Right lung (tissue), 5 donors: Measurements from ENCODE around the gene TANGO6. TPM values are rescaled to one million over a fixed set of nuclear protein-coding genes. Genes with fewer than 3 reads are reported as not detected.
"Not testable (repeated sequence)": the region's sequence is repeated elsewhere in the genome, so short reads cannot be mapped to it uniquely, and the experiment has no call there.

ENCODE experiments used
- DNase-seq, 2 donors: peaks; one replicate each; pipeline ENCODE4 v3.0.0-alpha.2; 2013
- polyA plus RNA-seq, 5 donors: library from polyadenylated mRNA; unstranded; fragments of 120-200 nt; gene quantifications; one replicate each; pipeline versions ENCODE4 v1.2.1 to v1.2.3, GENCODE V29; 2013; ENCODE audit warnings: inconsistent platforms in 1 of 5, low replicate concordance in 1 of 5; ENCODE audit not compliant: insufficient read length in 5 of 5, insufficient read depth in 1 of 5

TANGO6 gene
- polyA plus RNA-seq, 5 donors: 6.5 to 8.3 (median 7.9) TPM

- no peak for DNase-seq
Measured at GRCh38 chr16:69055008-69055407, 211.7 kb downstream of the TANGO6 start.

- no peak for DNase-seq
Measured at GRCh38 chr16:69055980-69056379, 212.6 kb downstream of the TANGO6 start.

GRCh38 chr16:69056421-69056820 is 213.1 kb downstream of the TANGO6 start:
- no peak for DNase-seq

DNA sequence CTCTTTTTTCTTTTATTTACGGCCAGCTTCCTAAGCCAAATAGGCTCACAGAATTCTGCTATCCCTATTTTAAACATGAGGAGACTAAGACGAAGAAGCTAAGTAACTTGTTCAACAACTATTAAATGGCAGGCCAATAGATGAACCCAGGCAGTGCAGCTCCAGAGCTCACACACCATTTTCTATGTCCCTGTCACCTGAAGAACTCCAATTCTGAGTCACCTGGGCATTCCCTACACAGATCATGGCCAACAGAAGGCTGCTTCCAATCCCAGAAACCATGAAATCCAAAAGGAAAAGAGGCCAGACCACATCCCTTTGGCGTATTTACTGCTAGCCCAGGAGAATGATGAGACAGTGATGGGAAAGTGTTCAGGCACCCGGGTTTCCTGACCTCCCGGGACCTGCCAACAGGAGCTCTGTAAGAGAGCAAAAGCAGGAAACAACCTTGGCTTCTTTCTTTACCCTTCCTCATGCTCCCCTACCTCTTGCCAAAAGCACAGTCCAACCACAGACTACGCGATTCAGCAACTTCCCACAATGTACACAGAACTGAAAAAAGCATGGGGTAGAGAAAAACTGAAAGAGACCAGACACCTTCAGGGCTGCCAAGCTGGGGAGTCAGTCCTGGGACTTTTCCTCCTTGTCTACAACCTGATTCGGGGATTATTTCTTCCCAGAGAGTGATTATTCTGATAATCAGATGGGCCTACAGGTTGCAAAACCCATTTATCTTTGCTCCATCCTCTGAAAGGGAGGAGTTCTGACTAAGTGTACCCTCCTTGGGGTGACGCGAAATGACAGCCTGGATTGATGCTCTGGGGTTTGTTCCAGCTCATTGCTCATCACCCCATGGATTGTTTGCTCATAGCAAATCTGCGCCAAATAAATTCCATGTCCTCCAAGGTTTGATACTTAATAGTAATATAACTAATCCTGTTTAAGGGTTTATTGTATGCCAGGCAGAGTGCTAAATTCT is 214.4 kb downstream of the TANGO6 start:
- no peak for DNase-seq

DNA sequence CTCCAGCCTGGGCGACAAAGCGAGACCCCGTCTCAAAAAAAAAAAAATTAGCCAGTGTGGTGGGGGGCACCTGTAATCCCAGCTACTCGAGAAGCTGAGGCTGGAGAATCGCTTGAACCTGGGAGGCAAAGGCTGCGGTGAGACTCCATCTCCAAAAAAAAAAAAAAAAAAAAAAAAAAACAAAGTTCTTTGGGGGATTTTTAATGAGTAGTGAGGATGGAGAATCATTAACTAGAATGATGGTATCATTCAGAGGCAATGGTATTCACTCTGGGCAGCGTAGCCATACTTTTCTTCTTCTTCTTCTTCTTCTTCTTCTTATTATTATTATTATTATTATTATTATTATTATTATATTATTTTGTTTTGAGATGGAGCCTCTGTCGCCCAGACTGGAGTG is 220.2 kb downstream of the TANGO6 start:
- DNase-seq: not testable (repeated sequence)

GRCh38 chr16:69064124-69064763 is 220.9 kb downstream of the TANGO6 start:
- DNase-seq: no peak

DNA sequence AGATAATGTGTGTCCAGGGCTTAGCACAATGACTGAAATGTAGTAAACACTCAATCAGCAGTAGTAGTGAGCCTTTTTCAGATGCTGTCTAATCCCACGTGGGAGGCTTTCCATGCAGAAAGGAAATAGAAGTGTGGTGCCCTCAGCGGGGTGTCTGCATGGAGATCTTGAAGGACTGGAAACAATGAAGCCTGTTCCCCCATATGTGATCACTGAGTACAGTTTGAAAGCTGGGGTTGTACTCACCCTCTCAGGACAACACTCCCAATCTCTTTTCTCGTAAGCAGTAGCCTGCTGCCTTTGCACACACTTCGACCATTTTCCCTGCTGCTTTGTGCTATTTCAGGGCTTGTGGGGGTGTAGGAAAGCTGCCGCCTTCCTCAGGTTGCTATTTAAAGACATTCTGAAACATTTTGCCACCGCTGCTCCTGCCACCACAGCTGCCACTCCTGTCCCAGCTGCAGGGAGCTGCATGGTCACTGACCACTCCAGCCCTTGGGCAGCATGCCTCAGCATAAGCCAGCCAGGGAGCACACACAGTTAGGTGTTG is 221.5 kb downstream of the TANGO6 start:
- DNase-seq: no peak

DNA sequence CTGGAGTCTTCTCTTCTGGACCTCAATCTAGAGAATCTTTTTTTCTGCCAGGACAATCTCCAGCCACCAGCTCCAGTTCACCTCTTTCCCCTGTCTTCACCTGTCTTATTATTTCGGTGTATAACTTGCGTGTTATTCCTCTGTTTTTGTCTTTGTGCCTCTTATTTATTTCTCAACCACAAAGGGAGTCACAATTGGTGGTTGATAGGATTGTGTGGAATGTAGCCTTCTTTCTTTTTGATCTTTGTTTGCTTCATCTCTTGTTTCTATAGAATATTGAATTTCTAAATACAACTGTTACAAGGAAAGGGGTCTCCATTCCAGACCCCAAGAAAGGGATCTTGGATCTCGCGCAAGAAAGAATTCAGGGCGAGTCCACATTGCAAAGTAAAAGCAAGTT is 226.2 kb downstream of the TANGO6 start:
- no peak for DNase-seq

- no peak for DNase-seq
Measured at GRCh38 chr16:69071036-69071435, 227.7 kb downstream of the TANGO6 start.

DNA sequence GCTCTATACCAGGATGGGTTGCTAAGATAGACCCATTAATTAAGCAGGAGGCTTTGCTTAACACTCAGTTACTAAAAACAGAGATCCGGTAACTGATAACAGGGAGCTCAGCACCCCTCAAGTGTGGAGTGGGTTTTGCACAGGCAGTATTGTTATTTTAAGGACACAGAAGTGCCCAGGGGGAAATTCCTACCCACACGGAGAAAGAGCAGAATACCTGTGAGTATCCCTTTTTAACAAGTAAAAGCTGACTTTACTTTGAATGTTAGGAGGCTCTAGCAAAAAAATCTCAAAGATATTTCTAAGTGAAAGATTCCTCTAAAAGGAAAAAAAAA is 229.3 kb downstream of the TANGO6 start:
- DNase-seq: no peak

GRCh38 chr16:69073181-69073702 is 229.9 kb downstream of the TANGO6 start:
- no peak for DNase-seq

DNA sequence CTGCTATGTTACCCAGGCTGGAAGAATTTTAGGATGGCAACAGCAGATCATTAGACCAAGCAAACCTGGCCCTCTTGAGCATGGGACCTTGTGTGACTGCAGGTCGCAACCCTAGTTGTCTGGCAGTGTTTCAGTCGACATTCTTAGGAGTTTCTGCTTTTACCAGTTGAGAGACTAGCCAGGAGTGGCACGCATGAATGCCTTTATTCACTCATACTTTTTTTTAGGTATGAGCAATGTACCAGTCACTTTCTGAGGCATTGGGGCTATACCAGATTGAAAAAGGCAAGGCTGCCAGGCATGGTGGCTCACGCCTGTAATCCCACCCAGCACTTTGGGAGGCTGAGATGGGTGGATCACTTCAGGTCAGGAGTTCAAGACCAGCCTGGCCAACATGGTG is 233.9 kb downstream of the TANGO6 start:
- no peak for DNase-seq

DNA sequence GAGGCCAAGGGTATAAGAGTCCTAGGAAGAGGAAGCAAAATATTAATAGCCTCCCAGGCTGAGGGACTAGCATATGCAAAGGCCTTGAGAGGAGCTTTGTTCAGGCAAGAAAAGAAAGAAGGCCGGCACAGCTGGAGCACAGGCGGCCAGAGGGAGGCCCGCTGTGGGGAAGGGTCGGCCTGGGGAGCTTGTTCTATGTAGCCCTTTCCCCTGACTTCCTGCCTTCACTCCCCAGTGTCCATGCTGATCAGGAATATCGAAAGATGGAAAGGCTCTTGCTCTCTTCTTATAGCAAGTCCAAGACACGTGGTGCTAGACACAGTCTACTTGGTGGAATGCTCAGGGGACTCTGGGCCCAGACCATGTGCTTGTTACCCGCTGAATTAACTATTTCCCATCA is 234.7 kb downstream of the TANGO6 start:
- no peak for DNase-seq

DNA sequence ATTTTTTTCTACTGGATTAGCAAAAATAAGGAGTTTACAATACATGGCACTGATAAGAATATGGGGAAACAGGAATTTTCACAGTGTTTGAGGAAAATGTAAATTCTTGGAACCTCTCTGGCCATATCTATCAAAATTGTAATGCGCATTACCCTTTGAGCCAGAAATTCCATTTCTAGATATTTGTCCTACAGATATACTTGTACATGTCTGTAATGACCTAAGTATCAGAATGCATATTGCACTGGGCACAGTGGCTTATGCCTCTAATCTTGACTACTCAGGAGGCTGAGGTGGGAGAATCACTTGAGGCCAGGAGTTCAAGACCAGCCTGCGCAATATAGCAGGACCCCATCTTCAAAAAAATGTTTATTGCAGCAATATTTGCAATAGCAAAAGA is 236.4 kb downstream of the TANGO6 start:
- DNase-seq: no peak

GRCh38 chr16:69083306-69083941 is 240.1 kb downstream of the TANGO6 start:
- DNase-seq: no peak

DNA sequence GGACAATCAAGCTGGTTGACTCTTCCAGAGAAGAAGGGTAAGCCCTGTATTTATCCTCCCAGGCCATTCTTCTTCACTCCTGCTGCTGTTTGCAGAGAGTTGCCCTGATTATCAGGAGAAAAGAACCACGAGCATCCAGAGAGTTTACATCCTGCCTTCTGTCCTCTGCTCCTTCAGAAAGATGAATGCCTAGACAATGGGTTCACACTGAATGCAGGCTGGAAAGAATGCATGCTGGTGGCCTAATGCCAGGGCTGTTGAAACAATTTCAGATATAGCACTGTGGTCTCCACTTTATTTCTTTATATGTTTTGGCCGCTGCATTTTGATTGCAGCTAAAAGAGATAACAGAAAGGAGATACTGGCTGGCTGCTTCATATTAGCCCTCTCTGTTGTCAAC is 241.0 kb downstream of the TANGO6 start:
- no peak for DNase-seq

DNA sequence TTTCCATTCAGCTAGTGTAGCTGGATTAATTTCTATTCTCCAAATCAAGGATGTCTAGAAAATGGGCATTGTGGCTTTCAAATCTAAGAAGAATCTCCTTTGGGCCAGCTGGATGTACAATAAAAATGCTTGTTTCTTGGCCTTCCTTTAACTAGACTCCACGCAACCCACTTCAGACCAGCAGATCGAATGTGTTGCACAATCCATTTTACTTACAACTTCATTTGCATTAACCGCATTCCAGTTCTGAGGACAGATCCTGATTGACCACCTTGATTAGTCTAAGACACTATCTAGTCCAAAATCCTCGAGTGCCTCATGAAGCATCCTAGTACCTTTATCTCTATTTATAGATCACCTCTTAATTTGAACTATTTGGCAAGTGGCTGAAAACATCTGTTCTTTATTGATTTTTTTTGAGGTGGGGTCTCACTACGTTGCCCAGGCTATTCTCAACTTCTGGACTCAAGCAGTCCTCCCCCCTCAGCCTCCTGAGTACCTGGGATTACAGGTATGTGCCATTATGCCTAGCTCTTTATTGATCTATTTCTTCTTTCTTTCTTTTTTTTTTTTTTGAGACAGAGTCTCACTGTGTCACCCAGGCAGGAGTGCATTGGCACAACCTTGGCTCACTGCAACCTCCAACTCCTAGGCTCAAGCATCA is 241.8 kb downstream of the TANGO6 start:
- no peak for DNase-seq

DNA sequence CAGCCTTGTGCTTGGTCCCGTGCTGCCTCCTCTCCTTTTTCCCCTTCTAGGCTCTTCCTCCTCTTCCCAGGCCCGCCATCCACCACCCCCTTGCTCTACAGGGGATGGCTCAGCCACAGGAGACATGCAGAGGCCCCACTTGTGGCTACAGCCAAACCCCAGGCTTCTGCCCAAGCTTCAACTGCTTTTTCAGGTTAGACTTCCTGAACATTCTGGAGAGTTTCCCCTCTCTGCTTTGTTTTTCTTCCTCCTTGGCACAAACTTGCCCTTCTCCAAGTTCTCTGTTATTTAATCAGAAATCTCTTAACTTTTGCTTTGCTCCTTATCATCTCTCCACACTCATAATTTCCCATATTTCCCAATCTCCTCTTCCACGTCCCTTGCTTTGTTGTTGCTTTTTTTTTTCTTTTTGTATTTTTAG is 243.8 kb downstream of the TANGO6 start:
- no peak for DNase-seq

- DNase-seq: no peak
Measured at GRCh38 chr16:69088684-69089083, 245.4 kb downstream of the TANGO6 start.

DNA sequence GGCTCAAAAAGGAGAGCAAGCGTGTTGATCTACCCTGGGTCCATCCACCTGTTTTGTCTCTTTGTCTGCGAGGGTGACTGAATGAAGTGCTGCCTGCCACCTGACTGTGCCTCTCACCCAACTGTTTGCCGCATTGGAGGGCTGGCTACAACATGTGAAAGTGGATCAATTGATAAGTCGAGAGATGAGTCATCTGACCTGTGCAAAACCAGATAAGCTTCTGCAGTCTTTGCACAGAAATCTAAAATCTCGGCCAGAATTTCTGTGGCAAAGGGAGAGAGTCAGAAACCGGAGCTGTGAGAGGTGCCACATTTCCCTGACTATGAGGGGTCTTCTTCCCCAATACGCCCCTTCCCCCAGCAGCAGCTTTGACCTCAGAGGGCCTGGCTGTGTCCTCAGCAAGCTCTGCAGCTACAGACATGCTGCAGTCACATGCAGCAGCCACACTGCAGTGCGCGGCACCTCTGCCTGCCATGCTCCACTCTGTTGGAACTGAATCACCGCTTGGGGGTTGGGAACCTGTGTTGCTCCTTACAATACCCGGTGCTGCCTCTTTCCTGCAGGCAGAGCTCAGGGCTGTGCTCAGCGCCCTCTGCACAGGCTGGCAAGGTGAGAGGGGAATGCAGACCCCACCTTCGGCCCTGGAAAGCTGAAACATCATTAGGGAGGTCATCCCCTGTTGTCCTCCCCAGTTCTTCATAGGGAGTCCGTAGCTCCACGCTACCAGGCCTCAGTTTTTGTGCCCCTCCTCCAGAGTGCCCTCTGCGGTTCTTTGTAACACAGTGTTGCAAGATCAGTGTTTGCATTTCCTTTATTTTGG is 246.0 kb downstream of the TANGO6 start:
- no peak for DNase-seq

- no peak for DNase-seq
Measured at GRCh38 chr16:69093974-69094373, 250.6 kb downstream of the TANGO6 start.
